HG02981 (cell line): ENCODE measurements around the gene CCDC188.

Experiments
- ATAC-seq: cut with Tn5 transposase; IDR thresholded peaks from one replicate; pipeline ENCODE4 v1.9.1; 2021; ENCODE audit warnings: mild to moderate bottlenecking, moderate library complexity; ENCODE audit not compliant: unreplicated experiment

The CCDC188 gene

GRCh38 chr22:20108757-20109230 lies 42.1 kb downstream of the CCDC188 start:
- ATAC-seq, result no peak

GRCh38 chr22:20107951-20108756 lies 42.7 kb downstream of the CCDC188 start:
- ATAC-seq, result no peak

DNA sequence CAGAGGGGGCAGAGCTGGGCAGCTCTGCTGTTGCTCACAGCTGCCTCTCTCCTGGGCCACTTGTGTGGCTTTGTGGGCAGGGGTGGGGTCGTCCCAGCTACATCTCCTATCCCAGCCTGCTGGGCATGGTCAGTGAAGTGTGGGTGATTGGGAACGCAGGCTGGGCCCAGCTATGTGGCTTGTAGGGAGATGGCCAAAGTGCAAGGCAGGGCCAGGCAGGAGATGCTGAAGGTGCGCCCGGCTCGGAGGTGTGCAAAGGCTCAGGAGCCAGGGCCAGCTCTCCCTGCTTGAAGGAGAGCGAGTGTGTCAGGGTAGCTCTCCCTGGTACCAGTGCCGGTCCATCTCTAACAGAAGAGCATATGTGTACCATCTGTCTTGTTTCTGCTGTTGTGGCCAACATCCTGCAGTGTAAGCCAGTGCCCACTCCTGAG lies 43.4 kb downstream of the CCDC188 start:
- no peak for ATAC-seq

DNA sequence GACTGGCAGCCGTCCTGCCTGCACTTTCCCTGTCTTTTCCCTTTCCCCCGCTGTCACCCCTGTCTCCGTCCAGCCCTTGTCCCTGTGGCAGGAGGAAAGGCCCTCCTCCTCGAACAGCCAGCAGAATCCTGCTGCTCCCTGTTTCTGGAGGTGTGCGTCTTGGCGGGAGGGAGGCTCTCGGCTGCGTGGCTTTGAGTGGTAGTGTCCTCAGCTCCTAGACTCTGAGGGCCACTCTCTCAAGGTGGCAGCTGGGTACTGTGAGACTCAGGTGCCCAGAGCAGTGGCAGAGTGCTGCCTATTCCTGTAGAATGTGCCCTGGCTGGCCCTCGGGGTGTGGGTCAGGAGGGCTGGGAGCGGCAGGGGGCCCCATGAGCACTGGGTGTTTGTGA lies 44.0 kb downstream of the CCDC188 start:
- ATAC-seq, result no peak

DNA sequence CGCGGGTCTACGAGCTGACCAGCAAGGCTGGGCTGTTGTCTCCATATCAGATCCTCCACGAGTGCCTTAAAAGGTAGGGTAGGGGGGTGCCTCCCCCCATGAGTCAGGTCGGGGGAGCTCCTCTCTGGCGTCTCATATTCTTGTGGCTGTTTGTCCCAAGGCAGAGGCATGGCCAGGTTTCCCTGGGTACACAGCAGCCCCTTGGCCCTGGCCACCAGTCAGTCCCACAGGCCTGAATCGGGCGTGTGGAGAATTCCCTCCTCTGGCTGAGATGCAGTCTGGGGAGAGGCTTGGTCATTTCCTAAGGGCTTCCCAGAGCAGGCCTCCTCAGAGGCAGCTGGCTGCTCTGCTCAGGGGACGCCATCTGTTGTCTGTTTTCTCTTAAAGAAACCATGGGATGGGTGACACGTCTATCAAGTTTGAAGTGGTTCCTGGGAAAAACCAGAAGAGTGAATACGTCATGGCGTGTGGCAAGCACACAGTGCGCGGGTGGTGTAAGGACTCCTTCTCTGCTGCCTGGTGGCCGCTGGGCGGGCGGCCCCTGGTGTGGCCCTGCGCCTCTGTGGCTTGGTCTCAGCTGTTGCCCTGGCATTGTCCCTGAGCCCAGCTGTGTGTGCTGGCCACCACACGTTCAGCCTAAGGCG lies 44.5 kb downstream of the CCDC188 start:
- no peak for ATAC-seq

- no peak for ATAC-seq
Measured at GRCh38 chr22:20105456-20106204, 45.2 kb downstream of the CCDC188 start.

- no peak for ATAC-seq
Measured at GRCh38 chr22:20102203-20102780, 48.6 kb downstream of the CCDC188 start.

GRCh38 chr22:20101638-20102037 lies 49.2 kb downstream of the CCDC188 start:
- no peak for ATAC-seq

- no peak for ATAC-seq
Measured at GRCh38 chr22:20099099-20099711, 51.6 kb downstream of the CCDC188 start.
